HepG2 (cell line): ENCODE measurements around the gene IMPDH2. TPM values are rescaled to one million over a fixed set of nuclear protein-coding genes. Genes with fewer than 3 reads are reported as not detected.

Experiments
- ATAC-seq: fragments of 200-7000 bp; cut with Tn5 transposase; 3 replicates; pipeline ENCODE4 v1.9.1; 2020; ENCODE audit warnings: mild to moderate bottlenecking, moderate library complexity
- BruUV-seq: library from RNA; stranded (reverse); fragments of 400-500 nt; replicated peaks from 2 replicates; lab custom pipeline; 2021; lab: Mats Ljungman, UMichigan
- CTCF ChIA-PET: fragments of 300-600 bp; formaldehyde crosslinking; extraction: SDS; loops from one replicate; lab custom pipeline; 2021; ENCODE audit warnings: low total read pairs, inconsistent platforms, low intra/inter-chr PET ratio; lab: Yijun Ruan, JAX
- POLR2A ChIA-PET: fragments of 350-600 bp; sonication (Branson Sonifier 250); formaldehyde crosslinking; loops from one replicate; lab custom pipeline; 2020; ENCODE audit warnings: antibody characterized with exemption, inconsistent platforms; lab: Yijun Ruan, JAX
- DNase-seq: peaks from one replicate; pipeline ENCODE4 v3.0.0-alpha.2; 2015; ENCODE audit warnings: low spot score
- FAIRE-seq: peaks from 3 replicates; lab custom pipeline; 2011; peaks lifted over from hg19 to GRCh38; lab: Jason Lieb, UNC
- H2AFZ ChIP-seq: one replicate; pipeline ENCODE4 v1.6.1; 2011; ENCODE audit warnings: low read length, inconsistent platforms
- H3K27ac ChIP-seq: fragments of 300-600 bp; 3 replicates; pipeline ENCODE4 v1.8.0; 2011; ENCODE audit warnings: mixed run types, mild to moderate bottlenecking, mixed read lengths, low read length, inconsistent platforms; ENCODE audit not compliant: insufficient read depth; ENCODE audit errors: extremely low read length
- H3K27me3 ChIP-seq, 2 experiments: fragments of 200-600 bp in 1 of 2; 2 replicates in 1 of 2; 3 replicates in 1 of 2; pipeline versions ENCODE4 v1.6.0 to v1.8.0; 2011; ENCODE audit warnings: low read length in 2 of 2, mild to moderate bottlenecking in 2 of 2, moderate library complexity in 2 of 2, inconsistent platforms in 1 of 2; ENCODE audit not compliant: insufficient read depth in 2 of 2, control insufficient read depth in 1 of 2
- H3K36me3 ChIP-seq, 2 experiments: fragments of 200-600 bp in 1 of 2; replicated peaks in 1 of 2; 2 replicates in 1 of 2; 3 replicates in 1 of 2; pipeline versions ENCODE4 v1.5.1 to v1.8.0; 2011; ENCODE audit warnings: low read length in 2 of 2, inconsistent platforms in 1 of 2; ENCODE audit not compliant: insufficient read depth in 2 of 2, control insufficient read depth in 1 of 2
- H3K4me1 ChIP-seq: 2 replicates; pipeline ENCODE4 v1.5.1; 2012; ENCODE audit warnings: low read length, inconsistent platforms; ENCODE audit not compliant: insufficient read depth
- H3K4me2 ChIP-seq: 2 replicates; pipeline ENCODE4 v1.6.0; 2011; ENCODE audit warnings: low read depth, low read length, inconsistent platforms
- H3K4me3 ChIP-seq, 3 experiments: fragments of 200-600 bp in 1 of 3; sonication (generic), shearing (Covaris generic) in 1 of 3; replicated peaks in 1 of 3; 2 replicates each; pipeline ENCODE4 v1.5.1; 2011 to 2016; ENCODE audit warnings: low read length in 3 of 3, inconsistent platforms in 2 of 3, low read depth in 2 of 3, mild to moderate bottlenecking in 2 of 3, control low read depth in 1 of 3, mixed read lengths in 1 of 3; ENCODE audit not compliant: insufficient read depth in 1 of 3
- H3K79me2 ChIP-seq: one replicate; pipeline ENCODE4 v1.6.1; 2011; ENCODE audit warnings: low read length, inconsistent platforms; ENCODE audit not compliant: insufficient read depth
- H3K9ac ChIP-seq: 2 replicates; pipeline ENCODE4 v1.6.0; 2011; ENCODE audit warnings: mild to moderate bottlenecking, low read depth, low read length, inconsistent platforms; ENCODE audit not compliant: insufficient read depth
- H3K9me3 ChIP-seq: 2 replicates; pipeline ENCODE4 v1.5.1; 2012; ENCODE audit warnings: mild to moderate bottlenecking, low read length
- H4K20me1 ChIP-seq: 2 replicates; pipeline ENCODE4 v1.6.0; 2011; ENCODE audit warnings: inconsistent platforms, mild to moderate bottlenecking, low read length, moderate library complexity; ENCODE audit not compliant: insufficient read depth
- EZH2 ChIP-seq: conservative IDR thresholded peaks from 2 replicates; pipeline ENCODE4 v1.6.1; 2012; ENCODE audit warnings: mild to moderate bottlenecking, low read depth, low read length, moderate library complexity
- HDAC1 ChIP-seq: sonication (generic); formaldehyde crosslinking; IDR thresholded peaks from 2 replicates; pipeline ENCODE4 v1.5.1; 2020; ENCODE audit warnings: mild to moderate bottlenecking, missing genetic modification reagents
- MAFF ChIP-seq: IDR thresholded peaks from 2 replicates; pipeline ENCODE4 v1.6.1; 2011; ENCODE audit warnings: low read depth, low read length, improper control_type of control experiment
- MAFK ChIP-seq, 2 experiments: IDR thresholded peaks in 1 of 2; conservative IDR thresholded peaks in 1 of 2; 2 replicates each; pipeline ENCODE4 v1.6.1; 2011; ENCODE audit warnings: improper control_type of control experiment in 2 of 2, low read length in 2 of 2
- MEF2D ChIP-seq: sonication (generic); formaldehyde crosslinking; IDR thresholded peaks from 2 replicates; pipeline ENCODE4 v1.5.1; 2020; ENCODE audit warnings: mild to moderate bottlenecking, missing genetic modification reagents
- PRMT3 ChIP-seq: sonication (generic); formaldehyde crosslinking; IDR thresholded peaks from 2 replicates; pipeline ENCODE4 v1.8.1; 2022; ENCODE audit warnings: low read depth, mild to moderate bottlenecking, moderate library complexity, missing genetic modification reagents, borderline replicate concordance
- SIN3B ChIP-seq: fragments of 150-350 bp; IDR thresholded peaks from 2 replicates; pipeline ENCODE4 v1.6.1; 2014; ENCODE audit warnings: low read length
- SSRP1 ChIP-seq: IDR thresholded peaks from 2 replicates; pipeline ENCODE4 v1.6.1; 2016; ENCODE audit warnings: control low read depth
- TBP ChIP-seq: sonication (generic); formaldehyde crosslinking; IDR thresholded peaks from 2 replicates; pipeline ENCODE4 v1.5.0; 2020; ENCODE audit warnings: missing genetic modification reagents
- ZFP41 ChIP-seq: sonication (generic); formaldehyde crosslinking; IDR thresholded peaks from 2 replicates; pipeline ENCODE4 v1.4.0; 2020; ENCODE audit warnings: mild to moderate bottlenecking, missing genetic modification reagents, borderline replicate concordance
- ZNF230 ChIP-seq: sonication (generic); formaldehyde crosslinking; IDR thresholded peaks from 2 replicates; pipeline ENCODE4 v1.4.0; 2020; ENCODE audit warnings: mild to moderate bottlenecking, missing genetic modification reagents
- ZNF275 ChIP-seq: sonication (generic); formaldehyde crosslinking; IDR thresholded peaks from 2 replicates; pipeline ENCODE4 v1.8.0; 2022; ENCODE audit warnings: missing genetic modification reagents, mild to moderate bottlenecking, inconsistent platforms, borderline replicate concordance
- ZNF563 ChIP-seq: sonication (generic); formaldehyde crosslinking; IDR thresholded peaks from 2 replicates; pipeline ENCODE4 v1.8.0; 2022; ENCODE audit warnings: mild to moderate bottlenecking, moderate library complexity, missing genetic modification reagents
- ZNF574 ChIP-seq: sonication (generic); formaldehyde crosslinking; IDR thresholded peaks from 2 replicates; pipeline ENCODE4 v1.4.0; 2020; ENCODE audit warnings: missing genetic modification reagents
- ZNF639 ChIP-seq: conservative IDR thresholded peaks from 2 replicates; pipeline ENCODE4 v1.6.1; 2018; ENCODE audit warnings: missing genetic modification reagents
- ZNF883 ChIP-seq: sonication (generic); formaldehyde crosslinking; IDR thresholded peaks from 2 replicates; pipeline ENCODE4 v1.5.1; 2020; ENCODE audit warnings: mild to moderate bottlenecking, missing genetic modification reagents; ENCODE audit errors: not compliant biosample characterization
- WGBS: methylation state at CpG from one replicate; pipeline ENCODE4 v1.1.6; 2017; ENCODE audit warnings: low lambda C conversion rate; 5-methylcytosine and 5-hydroxymethylcytosine counted together
- in situ Hi-C: cut with HindIII; loops from 2 replicates; pipeline ENCODE4 v1.10.0; 2017; ENCODE audit warnings: low pct_unique_long_range_greater_than_20kb; ENCODE audit not compliant: extremely low pct_ligation_motif_present
- intact Hi-C: fragments of 100-400 bp; cut with micrococcal nuclease; formaldehyde crosslinking; loops from one replicate; pipeline ENCODE4 v1.10.0; 2022; ENCODE audit not compliant: unreplicated experiment
- polyA plus RNA-seq, 8 experiments: library from polyadenylated mRNA; depleted of rRNA in 3 of 8; stranded (reverse) in 7 of 8; unstranded in 1 of 8; fragments of >200 nt; fragmentation: Illumina TruSeq in 4 of 8; extraction: Trizol in 4 of 8; gene quantifications; 2 replicates each; pipeline versions ENCODE4 v1.2.1 to v1.2.3, GENCODE V29; 2011 to 2016; ENCODE audit warnings: low read depth in 4 of 8, missing spikeins in 1 of 8, mixed read lengths in 1 of 8; ENCODE audit not compliant: insufficient read depth in 1 of 8
- total RNA-seq, 5 experiments: library from RNA; depleted of rRNA; stranded (reverse); fragments of >200 nt; fragmentation: Illumina TruSeq; extraction: Trizol; gene quantifications; 2 replicates each; pipeline ENCODE4 v1.2.3, GENCODE V29; 2016; ENCODE audit warnings: low read depth in 1 of 5

IMPDH2 gene
- total and polyA plus RNA-seq, 2 of the 13 experiments (the other 11 are each of a cell fraction or from before 2014, with no cell fraction given) = 248 to 260 TPM

- CTCF ChIA-PET = no interaction called here
- Histone ChIP-seq H3K36me3 (peaks cover 22 to 62% of the 10 kb centered on the region in 2 experiments), H3K4me2 (no peak overlapping the region), H2AFZ (no peak overlapping the region), H3K9ac (no peak overlapping the region), H4K20me1 (no peaks in the 10 kb centered on the region), H3K4me1 (peaks cover 33% of the 10 kb centered on the region), H3K79me2 (peaks cover 13% of the 10 kb centered on the region), H3K4me3 (no peak overlapping the region), H3K27me3 (no peaks in the 10 kb centered on the region), H3K9me3 (no peaks in the 10 kb centered on the region), H3K27ac (no peak overlapping the region)
- BruUV-seq = no TSS peak
- in situ Hi-C loops (no loop called here), intact Hi-C loops (no loop called here)
- no peak for ATAC-seq
- no peak for FAIRE-seq
- DNase-seq = no peak
- 96% methylated on average over 6 of the region's 6 CpGs for WGBS
- POLR2A ChIA-PET = interaction anchor here (1.3 to 1.8 kb wide), 2 partner anchors 9 to 10 kb away, joined by 3 to 12 read pairs; partner anchors contain the start of gene NDUFAF3
- no peak for TF ChIP-seq TBP (CRISPR knock-in tag)
- no peak for TF ChIP-seq ZFP41 (CRISPR knock-in tag)
- TF ChIP-seq ZNF563 (CRISPR knock-in tag) = no peak
- TF ChIP-seq SSRP1 (CRISPR knock-in tag) = no peak
- TF ChIP-seq ZNF883 (CRISPR knock-in tag) = no peak
- no peak for TF ChIP-seq HDAC1 (CRISPR knock-in tag)
- no peak for TF ChIP-seq ZNF275
- no peak for TF ChIP-seq ZNF230 (CRISPR knock-in tag)
- TF ChIP-seq MEF2D (CRISPR knock-in tag) = no peak
- TF ChIP-seq PRMT3 (CRISPR knock-in tag) = no peak
- TF ChIP-seq SIN3B = no peak
- no peak for TF ChIP-seq EZH2
- peak; percentile 44 to 54 for TF ChIP-seq MAFK (conservative IDR thresholded peaks at IDR 0.05 in 1 of 2, IDR thresholded peaks at IDR 0.05 in 1 of 2; ENCODE audit: low read length in 2 of 2)
- no peak for TF ChIP-seq ZNF639
- TF ChIP-seq MAFF = 0 out of 2 replicates have a peak, but pooled peaks have one; percentile 19
- TF ChIP-seq ZNF574 (CRISPR knock-in tag) = no peak
Measured at GRCh38 chr3:49030321-49030720, 1.1 kb upstream of the IMPDH2 start.
